ENCODE results near the gene RCN2.

DNA sequence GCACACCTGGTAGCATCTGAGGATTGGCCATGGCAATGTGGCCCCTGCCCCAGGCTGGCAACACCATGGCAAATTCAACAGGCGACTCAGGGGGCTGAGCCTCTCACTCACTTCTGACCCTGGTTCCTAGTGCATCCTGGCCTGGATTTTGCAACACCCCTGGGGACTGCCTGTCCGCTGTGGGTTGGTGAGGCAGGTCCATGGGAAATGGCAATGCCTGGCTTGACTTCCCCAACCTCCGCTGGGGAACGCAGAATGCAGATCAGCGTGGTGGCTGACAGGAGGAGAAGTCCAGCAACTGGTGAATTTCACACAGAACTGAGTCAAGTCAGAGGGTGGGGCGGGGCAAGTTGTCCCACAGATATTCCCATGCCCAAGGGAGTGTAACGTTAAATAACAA lies 59.5 kb downstream of the RCN2 start:
- TF ChIP-seq, protein P1, sequence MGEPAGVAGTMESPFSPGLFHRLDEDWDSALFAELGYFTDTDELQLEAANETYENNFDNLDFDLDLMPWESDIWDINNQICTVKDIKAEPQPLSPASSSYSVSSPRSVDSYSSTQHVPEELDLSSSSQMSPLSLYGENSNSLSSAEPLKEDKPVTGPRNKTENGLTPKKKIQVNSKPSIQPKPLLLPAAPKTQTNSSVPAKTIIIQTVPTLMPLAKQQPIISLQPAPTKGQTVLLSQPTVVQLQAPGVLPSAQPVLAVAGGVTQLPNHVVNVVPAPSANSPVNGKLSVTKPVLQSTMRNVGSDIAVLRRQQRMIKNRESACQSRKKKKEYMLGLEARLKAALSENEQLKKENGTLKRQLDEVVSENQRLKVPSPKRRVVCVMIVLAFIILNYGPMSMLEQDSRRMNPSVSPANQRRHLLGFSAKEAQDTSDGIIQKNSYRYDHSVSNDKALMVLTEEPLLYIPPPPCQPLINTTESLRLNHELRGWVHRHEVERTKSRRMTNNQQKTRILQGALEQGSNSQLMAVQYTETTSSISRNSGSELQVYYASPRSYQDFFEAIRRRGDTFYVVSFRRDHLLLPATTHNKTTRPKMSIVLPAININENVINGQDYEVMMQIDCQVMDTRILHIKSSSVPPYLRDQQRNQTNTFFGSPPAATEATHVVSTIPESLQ (CRISPR knock-in tag; conservative IDR thresholded peaks at IDR 0.05): no peak
- no peak for TF ChIP-seq FOXM1 (CRISPR knock-in tag; IDR thresholded peaks at IDR 0.05)
- TF ChIP-seq ZFYVE20 (CRISPR knock-in tag; IDR thresholded peaks at IDR 0.05; ENCODE audit: borderline replicate concordance, low read depth): no peak
- TF ChIP-seq, protein P2, sequence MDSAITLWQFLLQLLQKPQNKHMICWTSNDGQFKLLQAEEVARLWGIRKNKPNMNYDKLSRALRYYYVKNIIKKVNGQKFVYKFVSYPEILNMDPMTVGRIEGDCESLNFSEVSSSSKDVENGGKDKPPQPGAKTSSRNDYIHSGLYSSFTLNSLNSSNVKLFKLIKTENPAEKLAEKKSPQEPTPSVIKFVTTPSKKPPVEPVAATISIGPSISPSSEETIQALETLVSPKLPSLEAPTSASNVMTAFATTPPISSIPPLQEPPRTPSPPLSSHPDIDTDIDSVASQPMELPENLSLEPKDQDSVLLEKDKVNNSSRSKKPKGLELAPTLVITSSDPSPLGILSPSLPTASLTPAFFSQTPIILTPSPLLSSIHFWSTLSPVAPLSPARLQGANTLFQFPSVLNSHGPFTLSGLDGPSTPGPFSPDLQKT (CRISPR knock-in tag; IDR thresholded peaks at IDR 0.05; ENCODE audit: borderline replicate concordance): no peak
- TF ChIP-seq, protein P3, sequence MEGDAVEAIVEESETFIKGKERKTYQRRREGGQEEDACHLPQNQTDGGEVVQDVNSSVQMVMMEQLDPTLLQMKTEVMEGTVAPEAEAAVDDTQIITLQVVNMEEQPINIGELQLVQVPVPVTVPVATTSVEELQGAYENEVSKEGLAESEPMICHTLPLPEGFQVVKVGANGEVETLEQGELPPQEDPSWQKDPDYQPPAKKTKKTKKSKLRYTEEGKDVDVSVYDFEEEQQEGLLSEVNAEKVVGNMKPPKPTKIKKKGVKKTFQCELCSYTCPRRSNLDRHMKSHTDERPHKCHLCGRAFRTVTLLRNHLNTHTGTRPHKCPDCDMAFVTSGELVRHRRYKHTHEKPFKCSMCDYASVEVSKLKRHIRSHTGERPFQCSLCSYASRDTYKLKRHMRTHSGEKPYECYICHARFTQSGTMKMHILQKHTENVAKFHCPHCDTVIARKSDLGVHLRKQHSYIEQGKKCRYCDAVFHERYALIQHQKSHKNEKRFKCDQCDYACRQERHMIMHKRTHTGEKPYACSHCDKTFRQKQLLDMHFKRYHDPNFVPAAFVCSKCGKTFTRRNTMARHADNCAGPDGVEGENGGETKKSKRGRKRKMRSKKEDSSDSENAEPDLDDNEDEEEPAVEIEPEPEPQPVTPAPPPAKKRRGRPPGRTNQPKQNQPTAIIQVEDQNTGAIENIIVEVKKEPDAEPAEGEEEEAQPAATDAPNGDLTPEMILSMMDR (CRISPR knock-in tag; IDR thresholded peaks at IDR 0.05): no peak
- TF ChIP-seq ZHX1 (CRISPR knock-in tag; IDR thresholded peaks at IDR 0.05; ENCODE audit: low read depth): no peak
